HG03025 (cell line): ENCODE measurements around the gene SORL1-AS1.

Experiments
- ATAC-seq: cut with Tn5 transposase; IDR thresholded peaks from one replicate; pipeline ENCODE4 v1.9.1; 2021; ENCODE audit warnings: mild to moderate bottlenecking, moderate library complexity; ENCODE audit not compliant: unreplicated experiment, low FRiP score

The SORL1-AS1 gene

DNA sequence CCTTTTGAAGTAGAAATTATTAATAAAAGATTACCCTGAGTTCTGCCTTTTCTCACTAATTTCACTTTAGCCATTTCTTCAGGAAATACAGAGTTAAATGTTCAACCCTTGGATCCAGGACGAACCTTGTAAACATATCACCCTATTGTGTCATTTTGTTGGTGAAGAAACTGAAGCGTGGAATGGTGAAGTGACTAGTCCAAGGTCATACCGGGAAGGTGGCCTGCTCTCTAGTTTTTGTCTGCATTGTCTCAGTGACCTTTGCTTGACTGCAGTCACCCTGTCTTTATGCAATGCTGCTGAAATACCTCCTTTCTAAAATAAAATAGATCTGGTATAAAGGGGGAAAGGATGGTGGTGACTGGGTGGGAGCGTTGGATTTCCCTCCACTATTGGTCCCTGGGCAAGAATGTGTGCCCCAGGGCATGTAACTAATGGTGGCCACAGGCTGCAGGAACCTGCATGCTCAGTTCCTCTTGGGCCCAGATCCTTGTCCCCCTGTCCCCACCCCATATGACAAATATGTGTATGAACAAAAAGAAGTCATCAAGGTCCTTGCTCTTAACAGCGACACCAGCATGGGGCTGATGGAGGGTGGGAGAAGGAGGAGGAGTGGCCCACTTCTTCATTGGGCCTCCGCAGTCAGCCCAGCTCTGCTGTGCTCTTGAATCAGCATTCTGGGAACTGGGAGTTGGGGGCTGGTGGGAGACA, 977 bp upstream of the SORL1-AS1 start:
- ATAC-seq = no peak

GRCh38 chr11:121451986-121452608, 670 bp downstream of the SORL1-AS1 start, which contains the start of gene SORL1:
SORL1 (plus strand) TSS chr11:121452314; CDS start chr11:121452332, 18 bp downstream.
- peak; percentile 32 for ATAC-seq

DNA sequence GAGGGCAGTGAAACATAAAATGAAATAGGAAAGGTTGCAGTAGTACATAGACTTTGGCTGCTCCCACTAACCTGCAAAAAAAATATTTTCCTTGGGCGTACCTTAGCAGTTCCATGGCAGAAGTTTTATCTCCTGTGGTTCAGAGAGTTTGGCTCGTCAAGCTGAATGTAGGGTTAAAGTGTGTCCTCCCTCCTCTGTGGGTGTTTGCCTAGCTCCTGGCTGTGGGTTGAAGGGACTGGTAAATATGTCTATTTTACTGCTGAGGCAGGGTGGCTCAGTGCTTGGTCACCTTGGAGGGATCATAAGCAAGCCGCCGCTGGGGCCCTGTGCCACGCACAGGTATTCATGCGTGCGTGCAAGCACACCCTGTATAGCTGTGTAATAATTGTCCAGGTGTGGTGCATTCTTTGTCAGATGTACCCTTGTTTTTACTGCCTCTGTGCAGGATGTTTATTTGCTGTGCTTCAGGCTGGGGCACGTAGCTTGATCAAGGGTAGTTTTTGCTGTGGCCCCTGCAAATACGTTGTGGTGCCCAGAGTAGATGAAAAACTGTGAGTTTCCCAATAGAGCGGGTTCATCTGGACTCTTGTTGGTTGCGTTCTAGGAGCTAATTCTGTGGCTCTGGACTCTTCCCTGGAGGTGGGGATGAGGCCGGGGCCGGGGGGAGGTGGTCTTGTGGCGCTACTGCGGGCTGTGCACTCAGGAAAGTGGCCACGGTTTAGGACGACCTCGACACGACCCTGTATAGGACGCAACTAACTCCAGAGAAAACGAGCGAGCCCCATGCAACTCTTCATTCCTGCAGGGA, 1.4 kb downstream of the SORL1-AS1 start:
- peak; percentile 6 for ATAC-seq

DNA sequence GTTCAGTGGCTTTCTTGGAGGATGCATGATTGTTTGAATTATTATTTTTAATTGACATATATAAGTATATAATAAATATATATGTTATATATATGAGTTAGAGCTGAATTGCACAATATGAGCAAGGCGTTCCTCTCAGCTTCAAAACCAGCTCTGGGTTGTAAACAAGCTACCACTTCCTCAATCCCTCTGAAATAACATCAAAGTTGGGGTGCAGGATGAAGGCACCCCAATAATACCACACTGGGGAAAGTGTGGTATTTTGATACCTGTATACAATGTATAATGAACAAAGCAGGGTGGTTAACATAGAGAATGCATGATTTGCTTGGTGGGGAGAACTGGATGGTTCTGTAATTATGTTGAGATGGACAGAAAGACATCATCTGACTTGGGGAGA, 2.4 kb downstream of the SORL1-AS1 start:
- no peak for ATAC-seq

- ATAC-seq = no peak
These were observed 3.1 kb downstream of the SORL1-AS1 start for GRCh38 chr11:121449626-121450025.

GRCh38 chr11:121449123-121449522, 3.6 kb downstream of the SORL1-AS1 start:
- no peak for ATAC-seq

- no peak for ATAC-seq
These were observed 4.3 kb downstream of the SORL1-AS1 start for GRCh38 chr11:121448431-121448941.

- no peak for ATAC-seq
These were observed 4.8 kb downstream of the SORL1-AS1 start for GRCh38 chr11:121448011-121448410.

DNA sequence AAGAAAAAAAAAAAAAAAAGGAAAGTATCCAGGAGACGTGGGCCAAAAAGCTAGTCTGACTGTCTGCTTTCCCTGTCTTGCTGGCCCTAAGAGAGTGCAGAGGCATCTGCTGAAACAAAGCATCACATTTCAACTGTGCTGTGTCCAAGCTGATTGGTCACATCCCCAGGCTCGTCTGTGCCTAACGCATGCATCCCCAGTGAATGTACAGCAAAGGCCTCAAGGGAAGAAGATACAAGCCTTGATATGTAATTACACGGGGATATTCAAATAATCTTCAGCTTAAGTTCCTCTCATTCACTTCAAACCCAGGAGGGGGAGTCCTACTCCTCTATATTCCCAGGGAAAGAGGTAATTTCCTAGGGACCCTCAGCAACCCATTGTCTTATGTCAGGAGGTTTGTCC, 6.0 kb downstream of the SORL1-AS1 start:
- no peak for ATAC-seq

GRCh38 chr11:121445071-121445768, 7.5 kb downstream of the SORL1-AS1 start:
- no peak for ATAC-seq

- ATAC-seq = no peak
These were observed 8.2 kb downstream of the SORL1-AS1 start for GRCh38 chr11:121444526-121444925.

GRCh38 chr11:121443688-121444275, 9.0 kb downstream of the SORL1-AS1 start:
- no peak for ATAC-seq

GRCh38 chr11:121441521-121441920, 11.2 kb downstream of the SORL1-AS1 start:
- ATAC-seq = no peak

GRCh38 chr11:121439759-121440158, 13.0 kb downstream of the SORL1-AS1 start:
- ATAC-seq = no peak

GRCh38 chr11:121439337-121439736, 13.4 kb downstream of the SORL1-AS1 start:
- no peak for ATAC-seq

DNA sequence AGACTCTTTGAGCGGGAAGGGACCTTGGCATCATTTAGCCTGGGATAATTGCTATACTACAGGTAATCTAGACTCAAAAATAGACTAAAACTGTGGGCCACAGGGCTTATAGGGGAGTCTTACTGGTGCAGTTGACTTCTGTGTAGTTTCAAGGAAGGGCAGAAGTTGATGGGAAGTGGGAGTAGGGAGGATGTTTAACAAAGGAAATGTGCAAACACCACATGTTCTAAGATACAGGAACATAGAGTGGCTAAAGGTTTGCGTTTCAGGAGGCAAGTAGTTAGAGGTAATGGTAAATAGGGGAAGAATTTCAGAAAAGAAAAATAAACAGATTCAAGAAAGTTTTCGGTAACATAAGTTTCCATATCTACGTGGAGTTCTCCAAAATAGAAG, 15.1 kb downstream of the SORL1-AS1 start:
- no peak for ATAC-seq

GRCh38 chr11:121437018-121437685, 15.6 kb downstream of the SORL1-AS1 start:
- ATAC-seq = no peak

DNA sequence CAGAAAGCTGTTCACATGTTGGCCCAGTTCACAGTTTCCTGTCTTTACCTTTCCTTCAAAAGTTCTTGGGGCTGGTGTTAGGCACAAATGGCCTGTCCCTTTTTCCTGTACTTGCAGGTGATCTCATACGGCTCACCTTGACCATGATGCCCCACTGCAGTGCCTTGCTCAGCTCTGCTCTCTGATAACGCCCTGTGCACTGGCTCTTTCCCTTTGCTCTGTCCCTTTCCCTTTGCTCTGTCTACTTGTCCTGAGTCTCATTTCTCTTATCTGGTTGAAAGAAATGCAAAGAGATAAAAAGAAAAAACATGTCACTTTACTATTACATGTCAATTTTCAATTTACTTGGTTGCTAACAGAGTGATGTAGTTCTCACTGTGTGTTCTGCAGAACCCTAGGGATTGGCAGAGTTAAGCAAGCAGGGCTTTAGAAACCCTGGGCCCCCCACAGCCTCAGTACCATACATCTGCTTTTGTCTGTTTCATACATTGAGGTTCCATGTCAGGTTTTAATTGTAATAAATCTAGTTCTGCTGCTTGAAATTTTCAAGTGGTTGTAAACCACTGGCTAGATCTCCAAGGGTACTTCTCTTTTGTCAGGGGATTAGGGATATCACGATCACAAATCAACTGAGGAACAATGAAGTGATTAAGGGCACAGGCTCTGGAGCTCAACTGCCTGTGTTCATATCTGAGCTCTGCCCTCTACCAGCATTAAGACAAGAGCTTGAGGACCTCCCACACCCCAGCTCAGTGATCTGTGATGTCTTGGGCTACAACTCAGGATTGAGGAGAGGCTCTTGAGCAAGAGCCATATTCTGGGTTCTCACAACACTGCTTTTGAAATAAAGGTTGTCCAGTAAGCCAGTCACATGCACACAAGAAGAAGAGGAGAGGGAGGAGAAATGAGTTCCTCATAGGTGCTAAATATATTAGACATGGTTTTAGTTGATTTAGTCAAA, 16.9 kb downstream of the SORL1-AS1 start:
- no peak for ATAC-seq
